Kidney epithelial cell (primary cell): Measurements from ENCODE around the gene BOLA1. TPM values are rescaled to one million over a fixed set of nuclear protein-coding genes. Genes with fewer than 3 reads are reported as not detected.

ENCODE experiments used
- DNase-seq: peaks from one replicate; pipeline ENCODE4 v3.0.0-alpha.2; 2010; ENCODE audit warnings: low read depth
- H3K27me3 ChIP-seq: 2 replicates; pipeline ENCODE4 v1.6.0; 2011; ENCODE audit warnings: low read length; ENCODE audit not compliant: control insufficient read depth, insufficient read depth
- H3K36me3 ChIP-seq: 2 replicates; pipeline ENCODE4 v1.5.1; 2011; ENCODE audit warnings: low read length; ENCODE audit not compliant: control insufficient read depth, insufficient read depth
- H3K4me3 ChIP-seq: 2 replicates; pipeline ENCODE4 v1.5.1; 2011; ENCODE audit warnings: low read depth, mild to moderate bottlenecking, control low read depth, low read length
- CTCF ChIP-seq: IDR thresholded peaks from 2 replicates; pipeline ENCODE4 v1.5.1; 2011; ENCODE audit warnings: mild to moderate bottlenecking, moderate library complexity, low read length, control low read depth, inconsistent platforms; ENCODE audit not compliant: insufficient read depth, poor library complexity, severe bottlenecking
- total RNA-seq: library from RNA; depleted of rRNA; stranded (reverse); fragments of >200 nt; gene quantifications from 2 replicates; pipeline ENCODE4 v1.2.3, GENCODE V29; 2015

Gene BOLA1
- total RNA-seq, 1 donor from 2014 or later, result 17.7 TPM

- no peak overlapping the region for H3K4me3 ChIP-seq
- no peak for DNase-seq
- peaks cover 3% of the 10 kb centered on the region for H3K36me3 ChIP-seq
- H3K27me3 ChIP-seq, result no peaks in the 10 kb centered on the region
- no peak for TF ChIP-seq CTCF
Measured at GRCh38 chr1:149942885-149943284, 43.5 kb downstream of the BOLA1 start.

GRCh38 chr1:149945206-149945605 lies 45.8 kb downstream of the BOLA1 start:
- no peak for DNase-seq
- no peak for TF ChIP-seq CTCF
- H3K36me3 ChIP-seq, result peaks cover 3% of the 10 kb centered on the region
- H3K4me3 ChIP-seq, result no peak overlapping the region
- no peaks in the 10 kb centered on the region for H3K27me3 ChIP-seq

- no peak for TF ChIP-seq CTCF
- no peak for DNase-seq
- H3K4me3 ChIP-seq, result no peak overlapping the region
- peaks cover 3% of the 10 kb centered on the region for H3K36me3 ChIP-seq
- H3K27me3 ChIP-seq, result no peaks in the 10 kb centered on the region
Measured at GRCh38 chr1:149949911-149950310, 50.5 kb downstream of the BOLA1 start.

Other genes starting within 250 kb of the BOLA1 start
- not detected in 2 replicates for gene FCGR1A, start 116.9 kb upstream of the BOLA1 start, total RNA-seq
- gene SV2A, start 18.3 kb downstream of the BOLA1 start, total RNA-seq, result 13.2 and 14.1 TPM in 2 replicates
- 33.1 and 42.2 TPM in 2 replicates for gene SF3B4, start 28.2 kb downstream of the BOLA1 start, total RNA-seq
- 14.1 and 27.9 TPM in 2 replicates for gene MTMR11, start 37.3 kb downstream of the BOLA1 start, total RNA-seq
- 10.1 and 14.7 TPM in 2 replicates for gene OTUD7B, start 111.2 kb downstream of the BOLA1 start, total RNA-seq
- gene VPS45, start 168.2 kb downstream of the BOLA1 start, total RNA-seq, result 23.6 and 23.9 TPM in 2 replicates